Lung microvascular endothelial cell (primary cell): ENCODE data around the gene BTBD9. TPM values are rescaled to one million over a fixed set of nuclear protein-coding genes. Genes with fewer than 3 reads are reported as not detected.
"Not testable (repeated sequence)": the region's sequence is repeated elsewhere in the genome, so short reads cannot be mapped to it uniquely, and the experiment has no call there.

ENCODE experiments used
- DNase-seq, 2 donors: peaks; one replicate each; pipeline versions ENCODE4 v3.0.0 to v3.0.0-alpha.2; 2010; ENCODE audit warnings: low read depth in 2 of 2
- total RNA-seq: library from RNA; depleted of rRNA; stranded (reverse); fragments of >200 nt; gene quantifications from 2 replicates; pipeline ENCODE4 v1.2.1, GENCODE V29; 2014

Gene BTBD9
- total RNA-seq, 1 donor from 2014 or later, result 7.1 TPM

DNA sequence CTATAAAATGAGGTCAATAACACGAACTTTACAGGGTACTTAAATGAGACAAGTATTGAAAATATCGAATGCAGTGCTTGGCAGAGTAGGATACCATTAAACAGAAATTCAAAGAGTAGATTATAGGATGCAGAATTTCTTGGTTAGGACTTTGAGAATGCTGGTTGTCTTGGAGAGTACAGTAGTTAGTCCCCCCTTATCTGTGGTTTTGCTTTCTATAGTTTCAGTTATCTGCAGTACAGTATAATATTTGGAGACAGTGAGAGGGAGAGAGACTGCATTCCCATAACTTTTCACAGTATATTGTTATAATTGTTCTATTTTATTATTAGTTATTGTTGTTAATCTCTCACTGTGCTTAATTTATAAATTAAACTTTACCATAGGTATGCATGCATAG, 290.5 kb downstream of the BTBD9 start:
- DNase-seq, result no peak

GRCh38 chr6:38348371-38348770, 291.4 kb downstream of the BTBD9 start:
- DNase-seq, result no peak

DNA sequence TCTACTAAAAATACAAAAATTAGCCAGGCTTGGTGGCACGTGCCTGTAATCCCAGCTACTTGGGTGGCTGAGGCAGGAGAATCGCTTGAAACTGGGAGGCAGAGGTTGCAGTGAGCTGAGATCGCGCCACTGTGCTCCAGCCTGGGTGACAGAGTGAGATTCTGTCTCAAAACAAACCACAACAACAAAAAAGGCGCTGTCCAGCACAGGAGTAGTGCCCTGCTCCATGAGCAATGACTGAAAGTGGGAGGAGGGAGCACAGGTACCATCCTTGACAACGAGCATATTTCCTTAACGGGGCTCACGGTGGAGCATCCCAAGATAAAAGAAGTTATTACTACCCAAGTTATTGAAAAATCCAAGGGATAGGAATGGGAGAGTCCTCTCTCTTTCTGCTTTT, 291.9 kb downstream of the BTBD9 start:
- not testable (repeated sequence) for DNase-seq

DNA sequence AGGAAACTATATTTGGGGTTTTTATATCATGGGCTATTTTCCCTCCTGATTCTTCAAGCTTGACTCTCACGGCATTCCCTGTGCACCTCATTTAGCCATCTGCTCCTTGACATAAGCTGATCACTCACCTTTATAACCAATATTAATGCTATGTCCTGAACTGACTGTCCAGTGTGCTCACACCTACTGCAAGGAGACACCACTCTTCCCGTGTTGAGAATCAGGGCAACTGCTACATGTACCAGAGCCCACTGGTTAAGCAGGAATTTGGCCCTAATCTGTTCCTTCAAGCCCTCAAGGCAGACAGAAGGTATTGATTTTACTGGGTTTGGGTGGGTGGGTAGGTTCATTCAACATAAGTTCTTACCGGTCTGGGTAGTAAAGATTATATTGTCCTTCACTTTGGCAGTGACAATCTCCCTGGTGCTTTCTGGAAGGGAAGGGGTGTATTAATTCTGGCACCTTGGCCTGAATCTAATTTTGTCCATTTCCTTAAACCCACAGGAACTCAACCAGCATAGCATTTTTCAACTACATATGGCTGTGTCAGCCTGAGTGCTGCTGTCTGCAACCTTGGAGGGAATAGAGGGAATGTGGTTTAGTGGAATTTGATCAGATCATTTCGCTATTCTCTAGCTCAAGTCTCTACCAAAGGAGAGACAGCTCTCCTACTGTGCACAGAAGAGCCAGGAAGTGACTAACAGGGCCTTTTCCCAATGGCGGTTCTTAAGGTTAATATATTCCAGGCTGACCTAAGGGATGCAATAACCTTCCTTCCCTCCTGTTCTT, 293.2 kb downstream of the BTBD9 start:
- peak in 1 of 2 donors; percentile 74 for DNase-seq

GRCh38 chr6:38345586-38345985, 294.1 kb downstream of the BTBD9 start:
- DNase-seq, result no peak

DNA sequence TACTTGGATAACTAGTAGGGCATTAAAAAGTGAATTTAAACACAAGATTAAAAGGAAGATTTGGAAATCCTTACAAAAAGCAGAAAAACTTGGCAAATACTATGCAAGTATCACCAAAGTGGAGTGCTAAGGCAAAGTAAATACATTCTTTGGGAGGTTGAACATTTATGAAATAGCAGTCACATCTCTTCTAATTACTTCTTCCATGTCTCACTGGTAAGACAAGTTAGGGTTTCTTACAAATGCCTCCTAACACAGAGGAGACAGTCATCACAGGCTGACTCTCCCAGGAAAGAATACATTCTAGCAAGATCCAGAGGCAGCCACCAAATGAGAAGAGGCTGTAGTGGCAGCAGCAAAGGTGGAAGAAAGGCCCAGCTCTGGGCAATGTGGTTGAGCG, 298.2 kb downstream of the BTBD9 start:
- DNase-seq, result no peak

DNA sequence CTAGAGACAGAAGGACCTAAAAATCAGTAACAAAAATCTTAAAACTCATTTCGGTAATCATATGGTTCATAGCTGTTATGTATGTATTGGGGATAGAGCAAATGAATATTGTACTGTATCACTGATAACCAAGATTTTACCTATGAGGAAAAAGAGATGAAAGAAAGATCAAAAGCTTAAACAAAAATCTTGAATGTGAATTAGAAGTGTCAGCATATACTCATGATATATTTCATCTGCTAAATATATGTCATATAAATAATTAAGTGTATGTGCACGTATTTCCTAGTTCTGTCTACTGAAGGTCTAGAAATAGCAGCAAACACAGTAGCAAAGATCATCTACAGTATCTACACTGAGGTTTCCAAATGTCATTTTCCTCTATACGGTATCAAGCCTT, 299.8 kb downstream of the BTBD9 start:
- no peak for DNase-seq

GRCh38 chr6:38337819-38338465, 301.8 kb downstream of the BTBD9 start:
- DNase-seq, result peak; percentile 30 to 66

DNA sequence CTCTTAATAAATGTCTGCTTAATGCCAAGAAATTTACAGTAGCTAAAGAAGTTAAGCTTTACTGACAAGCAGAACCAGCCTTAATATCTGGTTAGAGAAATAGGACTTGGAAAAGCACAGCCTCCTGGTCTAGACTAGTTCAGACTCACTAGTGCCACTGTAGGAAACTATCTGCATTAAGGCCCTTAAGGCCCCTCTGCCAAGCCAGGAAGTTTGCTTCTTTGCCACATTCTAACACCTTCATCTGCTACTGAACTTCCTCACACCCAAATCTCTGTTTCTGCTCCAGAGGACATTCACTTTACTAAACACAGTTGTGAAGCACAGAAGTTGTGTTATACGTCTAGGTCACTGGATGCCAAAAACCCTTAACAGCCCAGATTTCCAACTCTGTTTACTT, 302.8 kb downstream of the BTBD9 start:
- no peak for DNase-seq

GRCh38 chr6:38326837-38327236, 312.9 kb downstream of the BTBD9 start:
- no peak for DNase-seq

DNA sequence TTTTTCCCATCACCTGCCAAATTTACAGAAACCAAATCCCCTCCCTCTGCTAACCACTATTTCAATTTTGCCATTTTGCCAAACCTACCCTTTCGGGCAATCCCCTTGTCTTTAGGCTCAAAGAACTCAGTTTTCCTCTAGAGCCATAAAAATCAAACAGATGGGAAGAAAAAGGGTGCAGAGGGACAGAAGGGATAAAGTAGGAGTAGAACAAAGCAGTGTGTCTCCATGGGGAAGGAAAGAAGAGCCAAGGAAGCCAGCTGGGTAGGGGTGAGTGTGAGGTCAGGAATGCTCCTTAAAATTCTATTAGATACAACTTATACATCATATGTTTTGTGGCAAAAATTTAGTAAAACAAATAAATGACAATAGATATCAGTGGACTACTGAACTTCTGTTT, 316.5 kb downstream of the BTBD9 start:
- DNase-seq, result no peak

- DNase-seq, result peak in 1 of 2 donors; percentile 24
Observed at GRCh38 chr6:38322138-38322537, 317.6 kb downstream of the BTBD9 start.

DNA sequence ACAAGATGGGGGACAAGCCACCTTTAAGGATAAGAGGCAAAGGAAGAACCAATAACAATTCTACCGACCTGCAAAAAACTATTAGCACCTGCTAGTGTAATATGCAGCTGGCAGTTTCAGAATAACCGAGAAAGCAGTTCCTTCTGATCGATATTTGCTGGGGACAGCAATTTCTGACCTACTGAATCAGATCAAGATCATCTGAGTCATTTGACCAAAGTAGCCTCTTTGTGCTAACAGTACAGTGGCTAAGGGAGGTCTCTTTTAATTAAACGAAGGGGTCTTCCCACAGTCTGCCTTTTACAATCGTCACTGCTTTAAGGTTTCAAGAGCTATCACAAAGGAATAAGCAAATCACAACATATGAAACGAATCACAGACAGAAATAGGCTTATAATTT, 318.9 kb downstream of the BTBD9 start:
- no peak for DNase-seq

DNA sequence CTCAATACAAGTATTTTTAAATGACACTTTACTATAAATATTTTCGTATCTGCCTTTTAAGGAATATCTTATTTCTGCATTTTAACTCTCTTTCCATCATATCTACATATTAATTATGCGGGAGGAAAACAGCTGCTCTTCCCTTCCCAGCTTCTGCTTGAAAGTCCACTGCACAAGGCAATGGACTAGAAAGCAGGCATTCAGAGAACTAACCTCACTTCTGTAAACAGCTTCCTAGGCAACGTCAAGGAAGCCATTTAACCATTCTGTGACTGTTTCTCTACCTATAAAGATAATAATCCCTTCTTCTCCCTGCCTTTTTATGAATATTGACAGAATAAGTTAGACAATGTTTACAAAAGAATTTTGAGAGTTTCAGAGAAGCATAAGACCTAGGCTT, 319.4 kb downstream of the BTBD9 start:
- DNase-seq, result no peak

- DNase-seq, result no peak
Observed at GRCh38 chr6:38319256-38320212, 320.2 kb downstream of the BTBD9 start.

DNA sequence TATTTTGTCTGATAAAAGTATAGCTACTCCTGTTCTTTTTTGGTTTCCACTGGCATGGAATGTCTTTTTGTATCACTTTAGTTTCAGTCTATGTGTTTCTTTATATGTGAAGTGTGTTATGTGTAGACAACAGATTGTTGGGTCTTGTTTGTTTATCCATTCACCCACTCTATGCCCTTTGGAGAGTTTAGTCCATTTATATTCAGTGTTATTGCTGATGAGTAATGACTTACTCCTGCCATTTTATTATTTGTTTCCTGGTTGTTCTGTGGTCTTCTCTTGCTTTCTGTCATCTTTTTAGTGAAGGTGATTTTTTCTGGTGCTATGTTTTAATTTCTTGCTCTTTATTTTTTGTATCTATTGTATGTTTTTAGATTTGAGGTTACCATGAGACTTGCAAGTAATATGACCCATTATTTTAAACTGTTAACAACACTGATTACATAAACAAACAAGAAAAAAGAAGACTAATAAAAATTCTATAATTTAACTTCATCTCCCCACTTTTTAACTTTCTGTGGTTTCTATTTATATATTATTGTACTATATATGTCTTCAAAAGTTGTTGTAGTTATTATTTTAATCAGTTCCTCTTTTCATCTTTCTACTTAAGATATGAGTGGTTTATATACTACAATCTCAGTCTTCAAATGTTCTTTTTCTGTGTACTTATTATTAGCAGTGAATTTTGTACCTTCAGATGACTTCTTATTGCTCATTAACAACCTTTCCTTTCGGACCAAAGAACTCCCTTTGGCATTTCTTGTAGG, 323.4 kb downstream of the BTBD9 start:
- DNase-seq, result no peak

DNA sequence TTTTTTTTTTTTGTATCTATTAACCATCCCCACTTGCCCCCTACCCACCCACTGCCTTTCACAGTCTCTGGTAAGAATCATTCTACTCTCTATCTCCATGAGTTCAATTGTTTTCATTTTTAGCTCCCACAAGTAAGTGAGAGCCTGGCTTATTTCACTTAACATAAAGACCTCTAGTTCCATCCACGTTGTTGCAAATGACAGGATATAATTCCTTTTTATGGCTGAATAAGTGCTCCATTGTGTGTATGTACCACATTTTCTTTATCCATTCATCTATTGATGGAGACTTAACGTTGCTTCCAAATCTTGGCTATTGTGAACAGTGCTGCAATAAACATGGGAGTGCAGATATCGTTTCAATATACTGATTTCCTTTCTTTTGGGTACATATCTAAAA, 328.5 kb downstream of the BTBD9 start:
- no peak for DNase-seq

GRCh38 chr6:38310061-38310460, 329.7 kb downstream of the BTBD9 start:
- no peak for DNase-seq

- DNase-seq, result no peak
Observed at GRCh38 chr6:38307740-38308139, 332.0 kb downstream of the BTBD9 start.

DNA sequence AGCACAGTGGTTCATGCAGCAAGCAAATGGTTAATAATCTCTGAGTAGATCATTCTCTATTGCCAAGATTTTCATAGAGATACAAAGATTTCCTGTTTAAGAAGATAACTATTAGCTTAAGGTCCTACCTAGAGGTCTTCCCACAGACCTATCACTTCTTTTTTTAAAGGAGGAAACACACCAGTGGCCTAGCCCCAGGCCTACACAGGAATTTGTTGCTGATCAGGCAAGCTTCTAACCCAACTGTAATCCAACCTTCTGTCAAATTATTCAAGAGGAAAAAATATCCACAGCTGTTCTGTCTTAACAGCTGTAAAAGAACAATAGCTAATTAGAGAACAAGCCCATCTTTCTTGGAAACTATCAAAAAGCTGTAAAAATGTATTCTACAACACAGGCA, 332.8 kb downstream of the BTBD9 start:
- DNase-seq, result no peak

DNA sequence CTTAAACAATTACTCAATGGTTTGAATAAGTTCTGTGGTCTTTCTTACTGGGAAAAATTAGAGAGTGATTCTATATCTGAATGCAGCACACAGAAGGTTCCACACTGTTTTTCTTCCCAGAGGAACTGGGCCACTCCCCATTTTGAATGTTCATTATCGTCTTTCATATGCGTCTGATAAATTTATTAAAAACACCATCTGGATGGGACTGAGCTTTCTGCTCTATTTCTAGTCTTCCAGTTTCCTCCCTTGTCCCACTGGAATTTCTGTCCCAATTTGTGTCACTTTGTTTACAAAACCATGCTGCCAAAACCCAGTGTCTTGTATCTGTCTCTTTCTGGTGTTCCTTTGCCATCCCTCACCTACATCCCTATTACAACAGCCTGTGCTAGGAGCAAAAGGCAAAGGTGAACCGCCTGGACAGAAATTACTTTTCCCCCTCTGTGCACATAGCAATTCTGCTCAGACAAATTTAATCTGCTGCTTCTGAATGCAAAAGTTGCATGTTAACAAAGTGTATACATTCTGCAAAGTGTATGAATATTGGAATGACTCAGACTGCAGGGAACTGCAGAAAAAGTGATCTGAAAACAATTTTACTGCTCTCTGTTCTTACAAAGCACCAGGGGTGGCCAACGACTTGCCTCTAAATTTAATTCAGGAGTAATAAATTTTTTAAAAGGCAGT, 333.6 kb downstream of the BTBD9 start:
- no peak for DNase-seq
